Right lung (tissue), 10 donors: ENCODE measurements around the gene OR2AJ1. TPM values are rescaled to one million over a fixed set of nuclear protein-coding genes. Genes with fewer than 3 reads are reported as not detected.

Experiments
- DNase-seq, 2 donors: peaks; one replicate each; pipeline ENCODE4 v3.0.0-alpha.2; 2013
- long read RNA-seq, 8 donors: transcript quantifications; one replicate each; lab custom pipeline, GENCODE V29; 2026
- polyA plus RNA-seq, 5 donors: library from polyadenylated mRNA; unstranded; fragments of 120-200 nt; gene quantifications; one replicate each; pipeline versions ENCODE4 v1.2.1 to v1.2.3, GENCODE V29; 2013; ENCODE audit warnings: inconsistent platforms in 1 of 5, low replicate concordance in 1 of 5; ENCODE audit not compliant: insufficient read length in 5 of 5, insufficient read depth in 1 of 5

The OR2AJ1 gene, protein sequence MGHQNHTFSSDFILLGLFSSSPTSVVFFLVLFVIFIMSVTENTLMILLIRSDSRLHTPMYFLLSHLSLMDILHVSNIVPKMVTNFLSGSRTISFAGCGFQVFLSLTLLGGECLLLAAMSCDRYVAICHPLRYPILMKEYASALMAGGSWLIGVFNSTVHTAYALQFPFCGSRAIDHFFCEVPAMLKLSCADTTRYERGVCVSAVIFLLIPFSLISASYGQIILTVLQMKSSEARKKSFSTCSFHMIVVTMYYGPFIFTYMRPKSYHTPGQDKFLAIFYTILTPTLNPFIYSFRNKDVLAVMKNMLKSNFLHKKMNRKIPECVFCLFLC
- polyA plus RNA-seq = not detected
- long read RNA-seq, donor 1 = 0 reads
- long read RNA-seq, donor 2 = 0 reads
- long read RNA-seq, donor 3 = 0 reads
- long read RNA-seq, donor 4 = 0 reads
- long read RNA-seq, donor 5 = 0 reads
- long read RNA-seq, donor 6 = 0 reads
- long read RNA-seq, donor 7 = 0 reads
- long read RNA-seq, donor 8 = 0 reads

GRCh38 chr1:247924868-247925267 is at the start of gene OR2AJ1:
OR2AJ1 (plus strand) TSS chr1:247924889; CDS start chr1:247933769, 8,880 bp downstream.
- DNase-seq = no peak

- DNase-seq = no peak
Observed at GRCh38 chr1:247883346-247883745, 41.3 kb upstream of the OR2AJ1 start.

DNA sequence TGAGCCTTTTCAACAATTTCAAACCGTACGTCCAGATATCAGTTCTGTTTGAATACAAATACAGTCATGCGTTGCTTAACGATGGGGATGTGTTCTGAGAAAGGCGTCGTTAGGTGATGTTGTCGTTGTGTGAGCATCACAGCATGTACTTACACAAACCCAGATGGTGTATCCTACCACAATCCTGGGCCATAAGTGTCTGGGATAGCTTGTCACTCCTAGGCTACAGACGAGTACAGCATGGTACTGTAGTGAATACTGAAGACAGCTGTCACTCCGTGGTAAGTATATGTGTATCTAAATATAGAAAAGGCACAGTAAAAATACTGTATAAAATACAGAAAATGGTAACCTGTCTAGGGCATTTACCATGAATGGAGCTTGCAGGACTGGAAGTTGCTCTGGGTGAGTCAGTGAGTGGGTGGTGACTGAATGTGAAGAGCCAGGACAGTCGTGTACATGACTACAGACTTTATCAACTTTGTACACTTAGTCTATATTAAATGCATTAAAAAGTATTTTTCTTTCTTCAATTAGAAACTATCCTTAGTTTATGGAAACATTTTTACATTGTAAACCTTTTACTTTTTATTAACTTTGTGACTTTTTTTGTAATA is 39.8 kb upstream of the OR2AJ1 start:
- no peak for DNase-seq

DNA sequence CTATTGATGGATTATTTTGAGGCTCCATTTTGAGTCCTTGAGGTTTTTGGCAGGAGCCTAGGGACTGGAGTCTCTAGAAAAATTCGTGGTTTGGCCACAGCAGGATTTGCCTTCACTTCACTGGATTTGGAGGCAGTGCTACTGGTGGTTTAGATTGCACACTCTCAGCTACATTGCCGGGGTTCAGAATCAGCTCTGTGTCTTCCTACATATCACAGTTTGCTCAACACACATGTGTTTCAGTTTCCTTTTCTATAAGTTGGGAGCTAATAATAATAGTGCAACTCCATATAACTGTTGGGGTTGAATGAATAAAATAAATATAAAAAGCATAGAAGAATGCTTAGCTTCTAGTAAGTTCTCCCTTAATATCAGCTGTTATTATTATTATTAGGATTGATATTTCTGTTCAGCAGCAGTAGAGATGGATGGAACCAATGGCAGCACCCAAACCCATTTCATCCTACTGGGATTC is 29.5 kb upstream of the OR2AJ1 start, which contains the start of gene OR2W3:
Gene OR2W3 (plus strand): TSS at position 425 of the 475 bp plus-strand sequence. CDS start 0 bp downstream, at position 425.
- DNase-seq = no peak

- no peak for DNase-seq
Observed at GRCh38 chr1:247895976-247896375, 28.7 kb upstream of the OR2AJ1 start.

- DNase-seq = no peak
Observed at GRCh38 chr1:247904122-247904521, 20.6 kb upstream of the OR2AJ1 start.

DNA sequence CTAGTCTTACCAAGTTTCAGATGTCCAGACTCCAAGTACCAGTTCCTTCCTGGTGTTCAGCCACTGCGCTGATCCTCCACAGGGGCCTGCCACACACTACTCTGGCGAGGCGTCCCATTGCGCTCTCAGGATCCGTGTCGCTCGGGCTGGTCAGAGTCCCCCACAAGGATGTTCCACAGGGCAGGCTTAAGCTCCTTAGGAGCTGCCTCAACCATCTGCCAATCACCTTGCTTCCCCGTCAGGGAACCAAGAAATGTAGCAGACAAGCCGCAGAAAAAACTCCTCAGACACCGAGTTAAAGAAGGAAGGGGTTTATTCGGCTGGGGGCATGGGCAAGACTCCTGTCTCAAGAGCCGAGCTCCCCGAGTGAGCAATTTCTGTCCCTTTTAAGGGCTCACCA is 19.5 kb upstream of the OR2AJ1 start:
- no peak for DNase-seq

GRCh38 chr1:247905910-247906503 is 18.7 kb upstream of the OR2AJ1 start:
- no peak for DNase-seq

DNA sequence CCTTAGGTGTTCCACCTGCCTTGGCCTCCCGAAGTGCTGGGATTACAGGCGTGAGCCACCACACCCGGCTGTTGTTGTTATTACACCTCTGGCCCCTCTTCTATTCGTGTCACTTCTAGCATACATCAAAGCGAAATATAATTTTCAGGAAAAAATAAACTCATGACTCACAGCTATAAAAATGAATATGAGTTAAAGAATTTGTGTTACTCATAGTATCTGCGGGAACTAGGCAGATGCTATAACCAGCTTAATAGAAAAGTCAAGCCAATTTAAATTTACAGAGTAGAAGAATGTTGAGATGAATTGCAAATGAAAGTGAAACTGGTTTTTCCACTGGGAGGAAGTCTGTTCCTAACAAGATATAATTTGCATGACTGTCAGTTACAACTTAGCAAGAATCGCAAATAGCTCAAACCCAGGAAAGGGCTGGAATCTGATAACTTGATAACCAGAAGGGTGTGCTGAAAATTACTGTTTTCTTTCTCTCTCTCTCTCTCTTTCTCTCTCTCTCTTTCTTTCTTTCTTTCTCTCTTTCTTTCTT is 18.1 kb upstream of the OR2AJ1 start:
- DNase-seq = no peak

- no peak for DNase-seq
Observed at GRCh38 chr1:247908766-247909165, 15.9 kb upstream of the OR2AJ1 start.

DNA sequence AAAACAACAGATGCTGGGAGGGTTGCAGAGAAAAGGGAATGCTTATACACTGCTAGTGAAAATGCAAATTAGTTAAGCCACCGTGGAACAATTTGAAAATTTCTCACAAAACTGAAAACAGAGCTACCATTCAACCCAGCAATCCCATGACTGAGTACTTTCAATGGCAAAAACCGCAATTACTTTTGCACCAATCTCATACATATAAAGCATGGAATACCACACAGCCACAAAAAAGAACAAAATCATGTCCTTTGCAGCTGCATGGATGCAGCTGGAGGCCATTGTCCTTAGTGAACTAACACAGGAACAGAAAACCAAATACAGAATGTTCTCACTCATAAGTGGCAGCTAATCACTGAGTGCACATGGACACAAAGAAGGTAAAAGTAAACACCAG is 10.9 kb upstream of the OR2AJ1 start:
- DNase-seq = no peak

DNA sequence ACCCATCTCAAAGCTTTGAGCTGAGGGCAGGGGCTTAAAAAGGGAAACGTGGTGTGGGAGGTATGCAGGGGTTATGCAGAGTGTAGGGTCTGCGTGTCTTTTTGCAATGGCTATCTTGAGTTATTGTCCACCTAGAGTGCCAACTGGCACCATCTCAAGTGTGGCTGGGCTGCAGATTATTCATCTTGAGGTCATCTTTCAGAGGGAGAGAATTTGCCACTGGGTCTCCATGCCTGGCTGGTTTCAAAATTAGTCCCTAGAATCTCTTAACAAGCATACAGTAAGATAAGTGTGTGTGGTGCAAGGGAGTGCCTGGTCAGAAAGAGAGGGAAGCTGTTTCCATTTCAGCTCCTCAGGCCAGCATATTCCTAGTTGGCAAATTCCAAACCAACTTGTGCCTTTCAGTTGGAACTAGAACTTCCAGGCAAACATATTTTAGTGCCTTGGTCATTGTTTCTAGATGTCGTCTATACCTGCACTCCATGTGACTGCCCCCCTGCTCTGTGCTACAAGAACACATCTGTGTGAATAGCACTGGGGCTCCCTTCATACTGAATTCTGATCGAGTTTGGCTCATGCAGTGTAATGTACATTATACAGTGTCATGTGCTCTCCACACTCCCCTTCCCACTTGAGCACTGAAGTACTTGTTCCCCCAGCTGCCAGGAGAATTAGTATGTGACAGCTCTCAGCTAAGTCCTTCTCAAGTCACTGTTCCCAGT is 9.6 kb upstream of the OR2AJ1 start:
- no peak for DNase-seq

- DNase-seq = no peak
Observed at GRCh38 chr1:247919952-247920351, 4.7 kb upstream of the OR2AJ1 start, which contains the start of gene OR2T8. OR2T8 (plus strand) TSS chr1:247920252; CDS start chr1:247921018, 766 bp downstream.

GRCh38 chr1:247923941-247924340 is 748 bp upstream of the OR2AJ1 start:
- no peak for DNase-seq

- DNase-seq = no peak
Observed at GRCh38 chr1:247933989-247934388, 9.3 kb downstream of the OR2AJ1 start.

GRCh38 chr1:247935781-247936180 is 11.1 kb downstream of the OR2AJ1 start:
- DNase-seq = no peak

DNA sequence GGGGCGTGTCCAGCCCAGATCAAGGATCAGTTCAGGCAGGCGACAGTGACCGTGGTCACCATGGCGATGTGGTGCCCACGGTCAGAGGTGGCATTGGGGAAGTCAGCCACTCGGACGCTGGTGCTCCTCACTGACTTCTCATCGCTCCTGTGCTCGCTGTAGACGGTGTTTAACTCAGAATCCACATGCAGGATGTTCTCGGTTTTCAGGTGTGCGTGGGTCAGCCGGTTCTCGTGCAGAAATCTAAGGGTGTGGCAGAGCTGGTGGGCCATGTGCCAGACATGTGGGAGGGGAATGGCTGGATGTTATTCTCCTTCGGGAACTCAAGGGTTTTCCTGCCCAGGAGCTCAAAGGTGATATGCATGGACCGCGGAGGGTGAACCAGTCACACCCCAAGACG is 11.7 kb downstream of the OR2AJ1 start:
- DNase-seq = no peak

DNA sequence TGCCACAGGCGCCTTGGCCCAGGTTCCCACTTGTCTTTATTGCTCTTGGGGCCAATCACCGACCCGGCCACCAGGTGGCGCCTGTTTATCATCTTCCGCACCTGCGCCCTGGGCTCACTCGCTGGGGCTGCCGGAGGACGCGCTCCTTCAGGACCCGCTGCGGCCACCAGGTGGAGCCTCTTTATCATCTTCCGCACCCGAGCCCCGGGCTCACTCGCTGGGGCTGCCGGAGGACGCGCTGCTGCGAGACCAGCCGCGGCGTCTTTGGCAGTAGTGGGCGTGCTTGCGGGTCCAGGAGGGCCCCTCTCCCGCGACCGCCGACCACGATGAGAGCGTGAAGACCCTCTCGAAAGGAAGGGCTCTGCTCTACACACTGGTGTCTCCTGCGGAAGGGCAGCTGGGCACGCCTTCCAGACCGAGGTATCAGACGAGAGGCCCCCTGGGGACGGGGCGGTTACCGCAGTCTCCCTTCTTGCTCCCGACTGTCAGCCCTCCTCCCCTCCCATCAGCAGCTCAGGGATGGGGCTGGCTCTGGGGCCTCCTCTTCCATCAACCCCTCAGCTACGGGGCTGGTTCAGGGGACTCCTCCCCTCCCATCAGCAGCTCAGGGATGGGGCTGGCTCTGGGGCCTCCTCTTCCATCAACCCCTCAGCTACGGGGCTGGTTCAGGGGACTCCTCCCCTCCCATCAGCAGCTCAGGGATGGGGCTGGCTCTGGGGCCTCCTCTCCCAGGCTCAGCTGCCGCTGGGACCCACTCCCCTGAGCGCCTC is 12.5 kb downstream of the OR2AJ1 start:
- DNase-seq = peak; percentile 3 to 12

DNA sequence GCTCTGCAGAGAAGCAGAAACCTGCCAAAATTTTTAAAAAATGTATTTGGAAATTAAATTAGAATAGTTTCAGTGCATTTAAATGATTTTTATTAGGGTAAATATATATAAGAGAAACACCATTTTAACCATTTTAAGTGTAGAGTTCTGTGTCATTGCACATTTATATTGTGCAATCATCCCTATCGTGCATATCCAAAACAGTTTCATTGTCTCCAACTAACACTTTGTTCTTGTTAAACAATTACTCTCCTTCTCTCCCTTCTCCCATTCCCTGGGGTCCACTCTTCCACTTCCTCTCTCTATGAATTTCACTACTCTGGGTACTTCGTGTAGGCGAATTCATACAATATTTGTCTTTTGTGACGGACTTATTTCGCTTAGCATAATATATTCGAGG is 17.9 kb downstream of the OR2AJ1 start:
- no peak for DNase-seq

DNA sequence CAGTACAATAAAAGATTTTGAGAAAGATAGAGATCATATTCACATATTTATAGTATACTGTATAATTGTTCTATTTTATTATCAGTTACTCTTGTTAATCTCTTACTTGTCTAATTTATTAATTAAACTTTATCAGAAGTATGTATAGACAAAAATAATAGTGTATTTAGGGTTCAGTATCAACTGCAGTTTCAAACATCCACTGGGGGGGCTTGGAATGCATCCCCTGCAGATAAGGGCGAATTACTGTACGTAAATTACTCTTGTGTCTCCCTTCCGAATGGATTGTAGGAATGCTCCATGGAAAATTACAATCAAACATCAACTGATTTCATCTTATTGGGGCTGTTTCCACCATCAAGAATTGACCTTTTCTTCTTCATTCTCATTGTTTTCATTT is 23.9 kb downstream of the OR2AJ1 start, which contains the start of gene OR2L8:
Gene OR2L8 (plus strand): TSS at position 301 of the 400 bp plus-strand sequence. CDS start 0 bp downstream, at position 301.
- DNase-seq = no peak
